HFFc6 (cell line): ENCODE results near the gene SLC35A3. TPM values are rescaled to one million over a fixed set of nuclear protein-coding genes. Genes with fewer than 3 reads are reported as not detected.

Source experiments
- DNase-seq: peaks from one replicate; pipeline ENCODE4 v3.0.0-alpha.2; 2018
- H3K27ac Mint-ChIP-seq: 2 replicates; pipeline ENCODE4 v1.8.0; 2020; ENCODE audit warnings: mild to moderate bottlenecking, mixed read lengths
- H3K27me3 Mint-ChIP-seq: 2 replicates; pipeline ENCODE4 v1.8.0; 2021; ENCODE audit warnings: mild to moderate bottlenecking, moderate library complexity, mixed read lengths; ENCODE audit not compliant: insufficient read depth
- H3K36me3 Mint-ChIP-seq: 2 replicates; pipeline ENCODE4 v1.8.0; 2021; ENCODE audit warnings: low read depth, mixed read lengths
- H3K4me1 Mint-ChIP-seq: 2 replicates; pipeline ENCODE4 v1.8.0; 2020; ENCODE audit warnings: low read depth, mixed read lengths
- H3K4me3 Mint-ChIP-seq: 2 replicates; pipeline ENCODE4 v1.8.0; 2020; ENCODE audit warnings: mild to moderate bottlenecking, moderate library complexity, mixed read lengths
- H3K9me3 Mint-ChIP-seq: 2 replicates; pipeline ENCODE4 v1.8.0; 2020; ENCODE audit warnings: mild to moderate bottlenecking, mixed read lengths
- CTCF ChIP-seq: fragments of 200-600 bp; sonication (generic); IDR thresholded peaks from 2 replicates; pipeline ENCODE4 v1.5.0; 2021; ENCODE audit warnings: antibody characterized with exemption, mild to moderate bottlenecking
- total RNA-seq, 6 experiments: library from RNA; stranded (reverse); fragmentation: NEBNext Ultra II Directional; extraction: Animal tissue kit (Norgen Biotek cat#: 25700); gene quantifications; 2 replicates in 1 of 6; 3 replicates in 5 of 6; pipeline ENCODE4 v1.2.3, GENCODE V29; 2021

The SLC35A3 gene
- total RNA-seq, 6 experiments from 2014 or later, result 16.4 to 30.8 (median 25.2) TPM

DNA sequence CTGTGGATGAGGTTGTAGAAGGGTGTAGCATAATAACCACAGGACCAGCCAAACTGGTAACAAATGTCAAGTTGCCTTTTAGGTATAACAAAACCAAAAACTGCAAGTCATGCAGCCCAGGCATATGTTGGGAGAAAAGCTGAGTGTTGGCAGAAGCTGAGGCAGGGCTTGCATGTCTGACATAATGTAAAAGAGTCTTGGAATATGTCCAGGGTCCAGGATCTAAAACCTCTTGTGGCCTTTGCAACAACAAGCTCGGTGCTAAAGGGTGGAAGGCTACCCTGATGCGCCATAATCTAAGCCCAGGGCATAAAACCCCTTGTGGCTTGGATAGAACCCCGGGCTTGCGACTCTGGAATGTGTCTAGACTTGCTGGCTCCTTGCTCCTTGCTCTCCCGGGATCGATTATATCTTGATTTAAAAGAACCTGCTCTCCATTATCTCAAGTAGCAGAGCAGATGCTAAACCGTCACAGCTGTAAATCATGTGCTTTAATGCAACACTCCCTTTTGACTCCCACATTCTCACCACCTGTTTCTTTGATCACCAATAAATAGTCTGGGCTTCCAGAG, 26.5 kb upstream of the SLC35A3 start:
- H3K36me3 Mint-ChIP-seq, result no peaks in the 10 kb centered on the region
- no peaks in the 10 kb centered on the region; the same call in 1 of the 2 replicates for H3K27me3 Mint-ChIP-seq
- H3K9me3 Mint-ChIP-seq, result no peaks in the 10 kb centered on the region
- TF ChIP-seq CTCF, result no peak
- peaks cover 16% of the 10 kb centered on the region for H3K4me1 Mint-ChIP-seq
- peak overlapping the region; percentile 9; the same call in 1 of the 2 replicates for H3K4me3 Mint-ChIP-seq
- H3K27ac Mint-ChIP-seq, result peak overlapping the region; percentile 63
- peak; percentile 44 for DNase-seq

GRCh38 chr1:99944192-99944591, 25.6 kb upstream of the SLC35A3 start:
- Mint-ChIP-seq H3K4me3 (no peak overlapping the region), H3K27ac (no peak overlapping the region), H3K4me1 (peaks cover 16% of the 10 kb centered on the region), H3K27me3 (no peaks in the 10 kb centered on the region; the same call in 1 of the 2 replicates), H3K36me3 (no peaks in the 10 kb centered on the region), H3K9me3 (no peaks in the 10 kb centered on the region)
- TF ChIP-seq CTCF, result no peak
- DNase-seq, result no peak

DNA sequence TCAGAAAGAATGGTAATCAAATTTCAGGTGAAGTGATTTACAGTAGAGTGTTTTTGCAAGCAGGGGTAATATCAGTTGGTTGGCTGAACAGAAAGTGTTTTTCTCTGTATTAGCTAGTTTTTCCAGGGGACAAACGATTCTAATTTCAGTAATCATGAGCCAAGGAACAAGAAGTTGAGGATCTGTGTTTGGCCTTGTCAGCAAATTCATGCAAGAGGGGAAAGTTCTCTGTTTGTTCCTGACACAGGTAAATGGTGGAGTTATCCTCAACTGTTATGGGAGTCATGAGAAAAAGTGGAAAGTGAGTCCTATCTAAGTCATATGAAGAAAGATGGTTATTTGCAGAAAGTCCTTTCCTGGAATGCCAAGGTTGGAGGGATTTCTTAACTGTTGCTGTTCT, 24.6 kb upstream of the SLC35A3 start:
- Mint-ChIP-seq H3K27me3 (no peaks in the 10 kb centered on the region; the same call in 1 of the 2 replicates), H3K4me1 (peaks cover 16% of the 10 kb centered on the region), H3K27ac (no peak overlapping the region), H3K4me3 (no peak overlapping the region), H3K9me3 (no peaks in the 10 kb centered on the region), H3K36me3 (no peaks in the 10 kb centered on the region)
- no peak for DNase-seq
- no peak for TF ChIP-seq CTCF

DNA sequence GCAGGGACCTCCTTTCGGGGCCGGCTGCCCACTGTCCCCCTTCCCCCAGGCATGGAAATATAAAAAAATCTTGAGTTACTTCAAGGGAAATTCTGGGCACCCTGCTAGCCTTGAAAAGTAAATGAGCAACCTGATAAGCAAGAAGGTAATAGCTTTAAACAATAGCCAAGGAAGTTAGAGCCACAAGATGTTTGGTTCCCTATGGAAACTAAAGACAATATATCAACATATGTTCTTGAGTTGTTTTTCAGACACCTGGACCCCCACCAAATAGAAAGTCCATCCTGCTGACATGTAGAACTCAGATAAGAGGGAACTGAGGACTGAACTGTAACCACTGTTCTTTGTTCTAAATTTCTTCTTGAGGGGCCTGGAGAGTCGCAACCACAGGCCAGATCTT, 19.3 kb upstream of the SLC35A3 start:
- no peaks in the 10 kb centered on the region for H3K36me3 Mint-ChIP-seq
- H3K27ac Mint-ChIP-seq, result no peak overlapping the region
- H3K4me1 Mint-ChIP-seq, result no peaks in the 10 kb centered on the region
- H3K9me3 Mint-ChIP-seq, result no peaks in the 10 kb centered on the region
- TF ChIP-seq CTCF, result no peak
- no peak for DNase-seq
- H3K27me3 Mint-ChIP-seq, result no peaks in the 10 kb centered on the region
- no peak overlapping the region for H3K4me3 Mint-ChIP-seq

DNA sequence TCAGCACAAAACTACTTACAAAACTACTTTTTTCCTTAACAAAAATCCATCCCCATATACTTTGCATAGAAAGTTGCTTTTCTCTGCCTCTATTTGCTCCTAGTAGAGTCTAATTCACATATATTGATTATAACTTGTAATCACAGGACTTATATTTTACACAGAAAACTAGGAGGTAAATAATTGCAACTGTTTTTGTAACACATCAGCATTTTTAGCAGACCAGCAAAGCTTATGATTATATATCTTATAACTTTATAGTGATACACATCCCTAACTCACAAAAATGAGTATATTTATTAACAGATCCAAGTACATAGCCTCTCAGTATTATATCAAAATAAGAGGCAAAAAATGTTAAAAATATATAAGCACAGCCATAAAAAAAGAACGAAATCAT, 17.3 kb upstream of the SLC35A3 start:
- Mint-ChIP-seq H3K27ac (no peak overlapping the region), H3K36me3 (no peaks in the 10 kb centered on the region), H3K4me3 (no peak overlapping the region), H3K4me1 (peaks cover 10% of the 10 kb centered on the region), H3K9me3 (no peaks in the 10 kb centered on the region), H3K27me3 (no peaks in the 10 kb centered on the region)
- no peak for TF ChIP-seq CTCF
- no peak for DNase-seq
